WTC11 (cell line): ENCODE measurements around the gene MYO16. TPM values are rescaled to one million over a fixed set of nuclear protein-coding genes. Genes with fewer than 3 reads are reported as not detected.

Experiments used
- ATAC-seq: fragments of 200-7000 bp; cut with Tn5 transposase; 2 replicates; pipeline ENCODE4 v1.10.0; 2021; ENCODE audit warnings: mild to moderate bottlenecking, moderate library complexity
- CTCF ChIA-PET: fragments of 300-600 bp; sonication (Branson Sonifier 250); formaldehyde crosslinking; loops from one replicate; lab custom pipeline; 2021; ENCODE audit warnings: antibody characterized with exemption; lab: Charles Lee
- POLR2A ChIA-PET: fragments of 350-600 bp; sonication (Branson Sonifier 250); formaldehyde crosslinking; loops from one replicate; lab custom pipeline; 2021; ENCODE audit warnings: antibody characterized with exemption; lab: Charles Lee
- DNase-seq: peaks from one replicate; pipeline ENCODE4 v3.0.0; 2021; ENCODE audit warnings: low spot score
- H3K27ac Mint-ChIP-seq: 2 replicates; pipeline ENCODE4 v1.8.0; 2021; ENCODE audit warnings: mixed read lengths
- H3K27me3 Mint-ChIP-seq: 2 replicates; pipeline ENCODE4 v1.8.0; 2021; ENCODE audit warnings: low read depth, mild to moderate bottlenecking, moderate library complexity, mixed read lengths
- H3K36me3 Mint-ChIP-seq: 2 replicates; pipeline ENCODE4 v1.8.0; 2021; ENCODE audit warnings: mixed read lengths
- H3K4me1 Mint-ChIP-seq: 2 replicates; pipeline ENCODE4 v1.8.0; 2022; ENCODE audit warnings: mixed read lengths
- H3K4me3 Mint-ChIP-seq: 2 replicates; pipeline ENCODE4 v1.8.0; 2021; ENCODE audit warnings: mild to moderate bottlenecking, moderate library complexity, mixed read lengths
- H3K9me3 Mint-ChIP-seq: 2 replicates; pipeline ENCODE4 v1.8.0; 2021; ENCODE audit warnings: mixed read lengths
- E2F4 ChIP-seq: sonication (generic); formaldehyde crosslinking; IDR thresholded peaks from 2 replicates; pipeline ENCODE4 v1.8.1; 2022; ENCODE audit warnings: low read depth, mild to moderate bottlenecking, moderate library complexity, missing genetic modification reagents, borderline replicate concordance
- EMX1 ChIP-seq: fragments of 250-450 bp; sonication (Bioruptor Pico); IDR thresholded peaks from 2 replicates; pipeline ENCODE4 v1.8.0; 2021; ENCODE audit warnings: mild to moderate bottlenecking
- ESRRA ChIP-seq: sonication (generic); formaldehyde crosslinking; IDR thresholded peaks from 2 replicates; pipeline ENCODE4 v1.8.1; 2022; ENCODE audit warnings: mild to moderate bottlenecking, missing genetic modification reagents, borderline replicate concordance
- FOXK1 ChIP-seq: sonication (generic); formaldehyde crosslinking; IDR thresholded peaks from 2 replicates; pipeline ENCODE4 v1.8.0; 2022; ENCODE audit warnings: mild to moderate bottlenecking, moderate library complexity, missing genetic modification reagents
- FOXP4 ChIP-seq: sonication (generic); formaldehyde crosslinking; IDR thresholded peaks from 2 replicates; pipeline ENCODE4 v1.8.0; 2022; ENCODE audit warnings: mild to moderate bottlenecking, missing genetic modification reagents
- NFE2L1 ChIP-seq: sonication (generic); formaldehyde crosslinking; IDR thresholded peaks from 2 replicates; pipeline ENCODE4 v1.8.1; 2023; ENCODE audit warnings: missing genetic modification reagents
- NFYB ChIP-seq: sonication (generic); formaldehyde crosslinking; conservative IDR thresholded peaks from 2 replicates; pipeline ENCODE4 v1.8.0; 2022; ENCODE audit warnings: low read depth, missing genetic modification reagents
- PRRX2 ChIP-seq: fragments of 250-450 bp; sonication (Bioruptor Pico); IDR thresholded peaks from 2 replicates; pipeline ENCODE4 v1.8.0; 2021; ENCODE audit warnings: mild to moderate bottlenecking
- SMAD3 ChIP-seq: sonication (generic); formaldehyde crosslinking; IDR thresholded peaks from 2 replicates; pipeline ENCODE4 v1.8.0; 2022; ENCODE audit warnings: missing genetic modification reagents, mild to moderate bottlenecking, borderline replicate concordance
- SOX15 ChIP-seq: fragments of 250-450 bp; sonication (Bioruptor Pico); IDR thresholded peaks from 2 replicates; pipeline ENCODE4 v1.9.0; 2021; ENCODE audit warnings: mild to moderate bottlenecking
- STAT6 ChIP-seq: sonication (generic); formaldehyde crosslinking; conservative IDR thresholded peaks from 2 replicates; pipeline ENCODE4 v1.8.1; 2023; ENCODE audit warnings: mild to moderate bottlenecking, low read depth, missing genetic modification reagents, moderate library complexity
- TEAD4 ChIP-seq: sonication (generic); formaldehyde crosslinking; IDR thresholded peaks from 2 replicates; pipeline ENCODE4 v1.8.0; 2022; ENCODE audit warnings: mild to moderate bottlenecking, missing genetic modification reagents
- total RNA-seq: library from RNA; stranded (reverse); gene quantifications from 3 replicates; pipeline ENCODE4 v1.2.3, GENCODE V29; 2021
- TF ChIP-seq, protein P1 (sequence below): sonication (generic); formaldehyde crosslinking; IDR thresholded peaks from 2 replicates; pipeline ENCODE4 v1.8.1; 2023; ENCODE audit warnings: mild to moderate bottlenecking, missing genetic modification reagents, borderline replicate concordance
- TF ChIP-seq, protein P2 (sequence below): fragments of 250-450 bp; sonication (Bioruptor Pico); IDR thresholded peaks from 2 replicates; pipeline ENCODE4 v1.9.0; 2021; ENCODE audit warnings: mild to moderate bottlenecking
- TF ChIP-seq, protein P3 (sequence below): sonication (generic); formaldehyde crosslinking; IDR thresholded peaks from 2 replicates; pipeline ENCODE4 v1.8.1; 2023; ENCODE audit warnings: mild to moderate bottlenecking, missing genetic modification reagents, moderate library complexity

Gene MYO16
- total RNA-seq, 1 experiment from 2014 or later: 0.09 TPM

DNA sequence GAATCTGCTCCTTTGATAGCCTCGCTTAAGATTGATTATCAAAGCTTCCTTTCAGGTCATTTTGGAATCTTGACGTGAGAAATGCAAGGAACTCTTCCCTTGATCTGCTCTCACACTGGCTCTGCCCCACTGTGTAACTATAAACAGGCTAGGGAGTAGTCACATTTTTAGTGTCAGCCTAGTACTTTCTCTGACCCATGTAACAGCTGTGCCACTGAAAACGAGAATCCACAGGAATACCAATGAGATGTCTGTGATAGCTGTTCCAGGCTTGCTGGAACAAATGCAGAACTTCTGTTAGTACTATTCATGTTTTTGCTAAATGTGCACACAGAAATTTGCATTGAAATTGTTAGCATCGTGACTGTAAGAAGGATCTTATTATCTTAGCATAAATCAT is 221.3 kb downstream of the MYO16 start:
- no peak for DNase-seq
- Mint-ChIP-seq H3K4me1 (peaks cover 26% of the 10 kb centered on the region), H3K27ac (peak overlapping the region; percentile 62), H3K27me3 (no peaks in the 10 kb centered on the region; the same call in 1 of the 2 replicates), H3K4me3 (no peak overlapping the region), H3K9me3 (no peaks in the 10 kb centered on the region), H3K36me3 (no peaks in the 10 kb centered on the region)
- ChIA-PET CTCF (no interaction called here), POLR2A (no interaction called here)
- no peak for ATAC-seq
- TF ChIP-seq FOXK1 (CRISPR knock-in tag) (no peak), SOX15 (CRISPR knock-in tag) (no peak), NFYB (no peak), ESRRA (CRISPR knock-in tag) (no peak), E2F4 (no peak), TEAD4 (CRISPR knock-in tag) (no peak), PRRX2 (CRISPR knock-in tag) (no peak), NFE2L1 (CRISPR knock-in tag) (no peak), SMAD3 (CRISPR knock-in tag) (no peak), EMX1 (no peak), FOXP4 (CRISPR knock-in tag) (no peak), STAT6 (CRISPR knock-in tag) (no peak)
- TF ChIP-seq, protein P1, sequence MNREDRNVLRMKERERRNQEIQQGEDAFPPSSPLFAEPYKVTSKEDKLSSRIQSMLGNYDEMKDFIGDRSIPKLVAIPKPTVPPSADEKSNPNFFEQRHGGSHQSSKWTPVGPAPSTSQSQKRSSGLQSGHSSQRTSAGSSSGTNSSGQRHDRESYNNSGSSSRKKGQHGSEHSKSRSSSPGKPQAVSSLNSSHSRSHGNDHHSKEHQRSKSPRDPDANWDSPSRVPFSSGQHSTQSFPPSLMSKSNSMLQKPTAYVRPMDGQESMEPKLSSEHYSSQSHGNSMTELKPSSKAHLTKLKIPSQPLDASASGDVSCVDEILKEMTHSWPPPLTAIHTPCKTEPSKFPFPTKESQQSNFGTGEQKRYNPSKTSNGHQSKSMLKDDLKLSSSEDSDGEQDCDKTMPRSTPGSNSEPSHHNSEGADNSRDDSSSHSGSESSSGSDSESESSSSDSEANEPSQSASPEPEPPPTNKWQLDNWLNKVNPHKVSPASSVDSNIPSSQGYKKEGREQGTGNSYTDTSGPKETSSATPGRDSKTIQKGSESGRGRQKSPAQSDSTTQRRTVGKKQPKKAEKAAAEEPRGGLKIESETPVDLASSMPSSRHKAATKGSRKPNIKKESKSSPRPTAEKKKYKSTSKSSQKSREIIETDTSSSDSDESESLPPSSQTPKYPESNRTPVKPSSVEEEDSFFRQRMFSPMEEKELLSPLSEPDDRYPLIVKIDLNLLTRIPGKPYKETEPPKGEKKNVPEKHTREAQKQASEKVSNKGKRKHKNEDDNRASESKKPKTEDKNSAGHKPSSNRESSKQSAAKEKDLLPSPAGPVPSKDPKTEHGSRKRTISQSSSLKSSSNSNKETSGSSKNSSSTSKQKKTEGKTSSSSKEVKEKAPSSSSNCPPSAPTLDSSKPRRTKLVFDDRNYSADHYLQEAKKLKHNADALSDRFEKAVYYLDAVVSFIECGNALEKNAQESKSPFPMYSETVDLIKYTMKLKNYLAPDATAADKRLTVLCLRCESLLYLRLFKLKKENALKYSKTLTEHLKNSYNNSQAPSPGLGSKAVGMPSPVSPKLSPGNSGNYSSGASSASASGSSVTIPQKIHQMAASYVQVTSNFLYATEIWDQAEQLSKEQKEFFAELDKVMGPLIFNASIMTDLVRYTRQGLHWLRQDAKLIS (CRISPR knock-in tag): no peak
- TF ChIP-seq, protein P2, sequence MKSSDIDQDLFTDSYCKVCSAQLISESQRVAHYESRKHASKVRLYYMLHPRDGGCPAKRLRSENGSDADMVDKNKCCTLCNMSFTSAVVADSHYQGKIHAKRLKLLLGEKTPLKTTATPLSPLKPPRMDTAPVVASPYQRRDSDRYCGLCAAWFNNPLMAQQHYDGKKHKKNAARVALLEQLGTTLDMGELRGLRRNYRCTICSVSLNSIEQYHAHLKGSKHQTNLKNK: no peak

GRCh38 chr13:108851660-108852059 is 222.2 kb downstream of the MYO16 start:
- H3K36me3 Mint-ChIP-seq: no peaks in the 10 kb centered on the region
- H3K4me1 Mint-ChIP-seq: peaks cover 35% of the 10 kb centered on the region
- TF ChIP-seq FOXK1 (CRISPR knock-in tag): no peak
- TF ChIP-seq, protein P3, sequence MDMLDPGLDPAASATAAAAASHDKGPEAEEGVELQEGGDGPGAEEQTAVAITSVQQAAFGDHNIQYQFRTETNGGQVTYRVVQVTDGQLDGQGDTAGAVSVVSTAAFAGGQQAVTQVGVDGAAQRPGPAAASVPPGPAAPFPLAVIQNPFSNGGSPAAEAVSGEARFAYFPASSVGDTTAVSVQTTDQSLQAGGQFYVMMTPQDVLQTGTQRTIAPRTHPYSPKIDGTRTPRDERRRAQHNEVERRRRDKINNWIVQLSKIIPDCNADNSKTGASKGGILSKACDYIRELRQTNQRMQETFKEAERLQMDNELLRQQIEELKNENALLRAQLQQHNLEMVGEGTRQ (CRISPR knock-in tag): no peak
- no peaks in the 10 kb centered on the region; the same call in 1 of the 2 replicates for H3K27me3 Mint-ChIP-seq
- ChIA-PET POLR2A (no interaction called here), CTCF (no interaction called here)
- ATAC-seq (peak; percentile 62), DNase-seq (no peak)
- no peaks in the 10 kb centered on the region for H3K9me3 Mint-ChIP-seq
- H3K27ac Mint-ChIP-seq: no peak overlapping the region
- H3K4me3 Mint-ChIP-seq: no peak overlapping the region
